SKM-1 (cell line): ENCODE measurements around the gene C11orf42.
"Not testable (repeated sequence)": the region's sequence is repeated elsewhere in the genome, so short reads cannot be mapped to it uniquely, and the experiment has no call there.

Source experiments
- DNase-seq: peaks from one replicate; lab custom pipeline; 2025; ENCODE audit not compliant: unreplicated experiment; lab: John Stamatoyannopoulos, UW

Gene C11orf42

DNA sequence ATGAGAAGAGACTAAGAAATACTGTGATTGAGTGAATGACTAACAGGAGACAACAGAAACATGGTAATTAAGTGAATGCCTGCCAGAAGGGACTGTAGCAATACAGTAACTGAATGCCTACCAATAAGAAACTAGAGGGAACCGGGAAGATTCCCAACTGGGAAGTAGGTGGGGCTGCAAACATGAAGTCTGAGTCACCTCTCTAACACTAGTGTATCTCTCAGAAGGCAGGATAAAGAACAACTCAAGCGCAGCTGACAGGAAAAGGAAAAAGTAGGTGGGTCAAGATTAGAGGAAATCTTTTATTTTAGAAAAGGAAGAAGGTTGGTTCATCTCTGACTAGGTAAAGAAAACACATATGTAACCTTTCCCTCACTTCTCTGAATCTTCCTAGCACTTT, 14.0 kb downstream of the C11orf42 start:
- DNase-seq: no peak

DNA sequence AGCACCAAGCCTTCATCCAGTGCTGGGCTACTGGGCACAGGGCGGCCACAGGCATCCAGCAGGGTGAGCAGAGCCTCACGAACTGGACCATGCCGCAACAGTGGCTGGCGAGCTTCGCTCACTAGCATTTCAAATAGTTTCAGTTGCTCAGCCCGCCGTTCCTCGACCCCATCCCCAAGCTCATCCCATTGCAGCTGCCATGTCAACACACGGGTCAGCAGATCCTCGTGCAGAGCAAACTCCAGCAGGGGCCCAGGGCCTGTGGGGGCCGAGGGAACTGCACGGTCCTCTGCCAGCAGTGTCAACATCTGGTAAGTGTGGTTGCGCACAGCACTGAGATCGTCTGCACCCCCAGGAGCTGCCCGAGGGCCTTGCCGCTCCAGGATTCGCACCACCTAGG, 18.5 kb downstream of the C11orf42 start:
- DNase-seq: no peak

GRCh38 chr11:6224421-6224820, 19.1 kb downstream of the C11orf42 start:
- DNase-seq: no peak

DNA sequence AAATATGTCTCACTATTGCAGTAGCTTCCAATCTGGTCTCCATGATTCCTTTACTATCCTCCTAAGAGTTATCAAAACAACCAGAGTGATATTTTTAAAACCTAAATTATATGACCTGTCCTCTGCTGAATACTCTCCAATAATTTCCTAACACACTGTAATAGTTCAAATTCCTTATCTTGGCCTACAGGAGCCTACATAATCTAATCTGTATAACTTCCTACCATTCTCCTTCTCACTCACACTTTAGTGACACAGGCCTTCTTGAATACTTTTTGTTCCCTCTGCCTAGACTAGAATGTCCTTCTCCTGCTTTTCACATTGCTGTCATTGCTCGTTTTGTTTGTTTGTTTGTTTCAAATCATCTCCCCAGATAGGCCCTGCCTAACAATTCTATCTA, 19.7 kb downstream of the C11orf42 start:
- DNase-seq: no peak

DNA sequence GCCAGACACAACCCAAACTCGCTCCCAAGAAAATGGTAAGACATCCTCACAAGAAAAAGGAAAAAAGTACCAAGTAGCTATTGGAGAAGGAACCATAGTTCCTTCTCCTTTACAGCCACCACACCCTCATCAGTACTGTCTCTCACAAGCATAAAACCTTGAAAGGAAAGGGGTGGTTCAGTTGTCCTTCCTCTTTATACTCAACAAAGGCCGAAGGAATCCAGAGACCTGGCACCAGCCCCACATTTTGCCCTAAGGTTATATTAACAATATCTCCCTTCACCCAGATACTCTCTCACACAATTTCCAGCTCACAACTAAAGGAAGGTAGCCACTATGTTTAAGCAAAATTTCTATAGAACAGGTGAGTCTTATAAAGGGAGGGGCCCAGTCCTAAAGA, 20.5 kb downstream of the C11orf42 start:
- peak; percentile 42 for DNase-seq

DNA sequence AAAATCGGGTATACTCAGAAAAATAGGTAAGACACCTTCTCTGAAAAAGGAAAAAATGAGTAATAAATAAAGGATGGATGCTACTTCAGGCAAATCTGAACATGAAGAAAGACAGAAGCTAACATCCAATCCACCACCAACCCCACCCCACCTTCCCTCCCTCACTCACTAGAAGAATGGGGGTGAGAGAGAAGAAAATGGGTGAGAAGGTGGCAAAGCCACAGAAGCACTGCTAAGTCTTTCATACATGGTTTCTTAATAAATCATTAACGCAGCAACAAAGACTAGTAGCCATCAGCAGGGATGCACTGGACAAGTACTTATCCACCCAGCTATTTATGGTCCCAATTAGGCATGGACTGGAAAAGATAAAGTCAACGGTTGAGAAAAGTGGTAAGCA, 23.2 kb downstream of the C11orf42 start:
- no peak for DNase-seq

GRCh38 chr11:6229911-6230310, 24.6 kb downstream of the C11orf42 start:
- DNase-seq: no peak

- DNase-seq: no peak
Observed at GRCh38 chr11:6232899-6233298, 27.5 kb downstream of the C11orf42 start.

- DNase-seq: no peak
Observed at GRCh38 chr11:6233984-6234386, 28.6 kb downstream of the C11orf42 start.

GRCh38 chr11:6234387-6235107, 29.2 kb downstream of the C11orf42 start, which contains the start of gene FHIP1B:
FHIP1B (minus strand) TSS chr11:6234636; CDS start chr11:6224516, 10,120 bp downstream.
- peak; percentile 99 for DNase-seq

- DNase-seq: no peak
Observed at GRCh38 chr11:6237266-6237665, 31.9 kb downstream of the C11orf42 start.

DNA sequence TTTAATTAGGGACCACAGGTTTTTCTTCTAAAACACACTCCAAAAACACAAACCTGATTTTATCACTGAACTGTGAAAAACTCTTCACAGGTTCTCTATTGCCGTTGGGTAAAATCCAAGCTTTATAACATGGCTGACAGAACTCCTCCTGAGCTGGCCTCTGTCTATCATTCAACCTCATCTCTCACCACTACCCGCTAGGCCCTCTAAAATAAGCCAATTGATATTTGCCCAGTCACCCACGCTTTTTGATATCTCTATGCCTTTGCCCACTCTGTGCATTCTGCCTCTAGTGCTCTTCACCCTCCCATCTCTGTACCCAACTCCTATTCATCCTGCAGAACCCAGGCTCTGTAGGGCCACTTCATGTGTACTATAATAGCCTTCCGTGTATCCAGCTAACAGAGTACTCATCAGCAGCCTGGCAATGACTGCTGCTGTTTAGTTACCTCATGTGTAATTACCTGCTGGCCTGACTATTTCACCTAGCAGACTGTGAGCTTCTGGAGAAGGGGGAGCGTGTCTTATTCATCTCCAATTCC, 32.5 kb downstream of the C11orf42 start:
- DNase-seq: no peak

DNA sequence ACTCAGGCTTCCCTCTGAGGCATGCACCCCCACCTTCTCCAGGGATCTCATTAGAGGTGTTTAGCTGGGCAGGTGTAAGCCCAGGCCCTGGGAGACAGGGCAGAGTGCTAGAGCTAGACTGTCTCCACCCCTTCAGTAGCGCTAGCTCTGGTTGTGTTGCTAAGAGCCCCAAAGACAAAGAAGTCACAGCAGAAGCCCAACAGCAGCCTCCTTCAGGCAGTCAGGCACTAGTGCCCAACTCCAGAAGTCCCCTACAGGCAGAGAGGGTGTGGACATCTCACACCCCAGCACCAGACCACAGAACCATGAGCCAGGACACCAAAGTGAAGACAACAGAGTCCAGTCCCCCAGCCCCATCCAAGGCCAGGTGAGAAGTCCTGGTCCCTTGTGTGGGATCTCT, 33.5 kb downstream of the C11orf42 start, which contains the start of gene CNGA4:
Gene CNGA4, plus strand, starts transcription at position 188 of the 400 bp plus-strand sequence. Its CDS starts 118 bp downstream, at position 306.
- no peak for DNase-seq

- DNase-seq: no peak
Observed at GRCh38 chr11:6240139-6240538, 34.8 kb downstream of the C11orf42 start.

- DNase-seq: peak; percentile 48
Observed at GRCh38 chr11:6240781-6241180, 35.4 kb downstream of the C11orf42 start.

DNA sequence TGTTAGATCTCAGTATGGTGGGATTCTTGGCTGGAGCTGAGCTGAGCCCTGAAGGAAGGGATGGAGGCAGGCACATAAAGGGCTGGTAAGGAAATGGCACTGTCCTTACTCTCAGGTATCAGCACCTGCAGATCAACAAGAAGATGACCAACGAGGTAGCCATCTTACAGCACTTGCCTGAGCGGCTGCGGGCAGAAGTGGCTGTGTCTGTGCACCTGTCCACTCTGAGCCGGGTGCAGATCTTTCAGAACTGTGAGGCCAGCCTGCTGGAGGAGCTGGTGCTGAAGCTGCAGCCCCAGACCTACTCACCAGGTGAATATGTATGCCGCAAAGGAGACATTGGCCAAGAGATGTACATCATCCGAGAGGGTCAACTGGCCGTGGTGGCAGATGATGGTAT, 36.0 kb downstream of the C11orf42 start:
- DNase-seq: no peak

DNA sequence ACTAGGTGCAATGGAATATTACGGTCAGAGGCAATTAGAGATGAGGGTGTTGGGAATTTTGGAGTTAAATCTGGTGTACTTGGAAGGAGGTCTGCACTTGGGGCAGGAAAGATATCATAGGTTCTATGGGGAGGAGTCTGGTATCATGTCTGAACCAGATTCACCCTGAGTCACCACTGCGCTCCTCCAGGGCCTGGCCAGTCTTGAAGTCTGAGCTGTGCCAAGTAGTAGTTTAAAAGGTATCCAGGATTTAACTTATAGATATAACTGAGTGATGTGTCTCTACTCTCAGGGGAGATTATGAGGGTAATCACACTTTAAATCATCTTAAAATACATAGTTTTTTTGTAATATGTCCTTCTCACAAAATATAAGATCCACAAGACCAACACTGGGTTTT, 40.2 kb downstream of the C11orf42 start:
- no peak for DNase-seq

- no peak for DNase-seq
Observed at GRCh38 chr11:6248248-6248647, 42.9 kb downstream of the C11orf42 start.

GRCh38 chr11:6248897-6249296, 43.5 kb downstream of the C11orf42 start:
- not testable (repeated sequence) for DNase-seq

- DNase-seq: no peak
Observed at GRCh38 chr11:6249770-6250555, 44.6 kb downstream of the C11orf42 start.

DNA sequence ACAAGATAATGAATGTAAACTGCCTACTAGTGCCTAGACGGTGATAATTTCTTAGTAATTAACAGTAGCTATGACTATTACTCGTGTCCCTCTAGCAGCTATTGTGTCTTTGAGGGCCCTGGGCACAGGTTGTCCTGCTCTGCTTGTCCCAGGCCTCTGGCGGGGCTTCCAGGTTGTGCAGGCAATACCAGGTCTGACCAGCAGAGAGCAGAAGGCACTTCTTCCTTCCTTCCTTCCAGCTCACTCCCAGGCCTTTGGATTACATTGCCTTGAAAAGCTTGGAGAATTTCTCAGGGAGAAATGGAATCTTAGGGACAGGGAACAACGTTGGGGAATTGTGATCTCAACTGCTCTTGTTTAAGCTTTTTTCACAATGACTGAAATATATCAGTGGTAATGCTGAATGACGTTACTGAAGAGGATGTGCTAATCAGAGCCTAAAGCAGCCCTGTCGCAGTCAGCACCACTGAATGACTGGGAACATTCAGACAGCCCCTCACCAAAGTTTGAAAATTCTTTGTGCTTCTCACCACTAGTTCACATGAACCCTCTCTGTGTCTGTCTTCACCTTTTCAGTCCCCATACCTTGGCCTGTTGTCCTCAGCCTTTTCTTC, 45.9 kb downstream of the C11orf42 start:
- DNase-seq: peak; percentile 12
